Measurements from ENCODE around the gene GCNA.

DNA sequence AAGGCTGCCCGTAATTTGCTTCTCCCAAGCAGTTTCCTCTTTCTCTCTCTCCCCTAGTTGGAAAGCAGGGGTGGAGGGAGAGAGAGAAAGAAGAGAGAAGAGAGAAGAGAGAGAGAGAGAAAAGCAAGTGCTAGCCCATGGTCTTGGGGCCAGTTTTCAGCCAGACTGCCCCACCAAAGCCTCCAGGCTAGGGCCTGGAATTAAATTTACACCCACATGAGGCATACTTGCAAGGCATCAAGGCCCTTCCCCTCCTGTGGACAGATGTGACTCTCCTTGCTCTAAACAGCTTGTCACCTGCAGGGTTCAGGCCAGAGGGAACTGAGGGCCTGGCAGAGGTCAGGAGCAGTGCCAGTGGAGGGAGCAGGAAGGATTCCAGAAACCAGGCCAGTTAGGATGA, 41.7 kb downstream of the GCNA start:
- TF ChIP-seq, protein P1, sequence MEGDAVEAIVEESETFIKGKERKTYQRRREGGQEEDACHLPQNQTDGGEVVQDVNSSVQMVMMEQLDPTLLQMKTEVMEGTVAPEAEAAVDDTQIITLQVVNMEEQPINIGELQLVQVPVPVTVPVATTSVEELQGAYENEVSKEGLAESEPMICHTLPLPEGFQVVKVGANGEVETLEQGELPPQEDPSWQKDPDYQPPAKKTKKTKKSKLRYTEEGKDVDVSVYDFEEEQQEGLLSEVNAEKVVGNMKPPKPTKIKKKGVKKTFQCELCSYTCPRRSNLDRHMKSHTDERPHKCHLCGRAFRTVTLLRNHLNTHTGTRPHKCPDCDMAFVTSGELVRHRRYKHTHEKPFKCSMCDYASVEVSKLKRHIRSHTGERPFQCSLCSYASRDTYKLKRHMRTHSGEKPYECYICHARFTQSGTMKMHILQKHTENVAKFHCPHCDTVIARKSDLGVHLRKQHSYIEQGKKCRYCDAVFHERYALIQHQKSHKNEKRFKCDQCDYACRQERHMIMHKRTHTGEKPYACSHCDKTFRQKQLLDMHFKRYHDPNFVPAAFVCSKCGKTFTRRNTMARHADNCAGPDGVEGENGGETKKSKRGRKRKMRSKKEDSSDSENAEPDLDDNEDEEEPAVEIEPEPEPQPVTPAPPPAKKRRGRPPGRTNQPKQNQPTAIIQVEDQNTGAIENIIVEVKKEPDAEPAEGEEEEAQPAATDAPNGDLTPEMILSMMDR (conservative IDR thresholded peaks at IDR 0.05; ENCODE audit: low read length) = no peak
- no peak for TF ChIP-seq EZH2phosphoT487 (IDR thresholded peaks at IDR 0.05; ENCODE audit: borderline replicate concordance, low read depth, low read length)
